ENCODE measurements around the gene TSPO2. TPM values are rescaled to one million over a fixed set of nuclear protein-coding genes. Genes with fewer than 3 reads are reported as not detected.
A peak's percentile ranks its signal among the peaks of the same experiment; 100 is the strongest.

The TSPO2 gene
- total RNA-seq, 2 experiments from 2014 or later: not detected

GRCh38 chr6:41075651-41076626 is 33.7 kb downstream of the TSPO2 start:
- H3K4me1 Mint-ChIP-seq: peaks cover 56% of the 10 kb centered on the region
- ATAC-seq: no peak
- DNase-seq: no peak
- CTCF ChIA-PET: interaction anchor here (1.0 to 2.3 kb wide), 3 partner anchors 48 to 116 kb away, joined by 3 to 12 read pairs (median 9); no protein-coding TSS in a partner anchor
- peaks cover 29% of the 10 kb centered on the region for H3K36me3 Mint-ChIP-seq
- no peaks in the 10 kb centered on the region for H3K27me3 Mint-ChIP-seq
- peak overlapping the region; percentile 96 for H3K4me3 Mint-ChIP-seq
- peak overlapping the region; percentile 65 for H3K27ac Mint-ChIP-seq
- no peaks in the 10 kb centered on the region for H3K9me3 Mint-ChIP-seq (ENCODE audit: low read depth)

GRCh38 chr6:41077536-41077935 is 35.3 kb downstream of the TSPO2 start:
- ATAC-seq: no peak
- H3K36me3 Mint-ChIP-seq: peaks cover 40% of the 10 kb centered on the region
- H3K27ac Mint-ChIP-seq: no peak overlapping the region
- peaks cover 65% of the 10 kb centered on the region for H3K4me1 Mint-ChIP-seq
- no peaks in the 10 kb centered on the region for H3K27me3 Mint-ChIP-seq
- CTCF ChIA-PET: no interaction called here
- DNase-seq: no peak
- H3K4me3 Mint-ChIP-seq: no peak overlapping the region
- no peaks in the 10 kb centered on the region for H3K9me3 Mint-ChIP-seq (ENCODE audit: low read depth)

- ATAC-seq: no peak
- no peaks in the 10 kb centered on the region for H3K9me3 Mint-ChIP-seq (ENCODE audit: low read depth)
- H3K27ac Mint-ChIP-seq: no peak overlapping the region
- H3K36me3 Mint-ChIP-seq: peaks cover 45% of the 10 kb centered on the region
- H3K4me3 Mint-ChIP-seq: no peak overlapping the region
- DNase-seq: no peak
- CTCF ChIA-PET: no interaction called here
- H3K27me3 Mint-ChIP-seq: no peaks in the 10 kb centered on the region
- H3K4me1 Mint-ChIP-seq: peaks cover 68% of the 10 kb centered on the region
Observed at GRCh38 chr6:41078101-41078500, 35.8 kb downstream of the TSPO2 start.

DNA sequence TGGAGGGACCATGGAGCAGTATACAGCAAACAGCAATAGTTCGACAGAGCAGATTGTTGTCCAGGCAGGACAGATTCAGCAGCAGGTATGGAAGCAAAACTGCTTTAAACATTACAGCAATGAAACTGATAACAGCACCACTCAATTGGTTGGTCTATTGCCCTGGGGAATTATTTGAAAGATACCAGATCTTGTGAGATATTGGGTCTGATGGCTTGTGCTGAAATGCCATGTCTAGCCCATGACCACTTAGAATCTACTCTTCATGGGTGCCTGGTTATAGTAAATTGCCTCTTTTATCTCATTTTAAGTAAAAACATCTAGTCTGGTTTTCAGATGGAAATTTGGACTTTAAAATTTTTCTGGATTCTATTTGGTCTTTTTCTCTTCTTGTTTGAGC is 36.8 kb downstream of the TSPO2 start:
- Mint-ChIP-seq H3K9me3 (ENCODE audit: low read depth) (no peaks in the 10 kb centered on the region), H3K4me3 (no peak overlapping the region), H3K4me1 (peaks cover 69% of the 10 kb centered on the region), H3K27ac (no peak overlapping the region), H3K36me3 (peaks cover 53% of the 10 kb centered on the region), H3K27me3 (no peaks in the 10 kb centered on the region)
- no peak for ATAC-seq
- DNase-seq: no peak
- CTCF ChIA-PET: interaction anchor here (1.9 kb wide), 1 partner anchor 103 kb away, joined by 6 read pairs; no protein-coding TSS in a partner anchor

DNA sequence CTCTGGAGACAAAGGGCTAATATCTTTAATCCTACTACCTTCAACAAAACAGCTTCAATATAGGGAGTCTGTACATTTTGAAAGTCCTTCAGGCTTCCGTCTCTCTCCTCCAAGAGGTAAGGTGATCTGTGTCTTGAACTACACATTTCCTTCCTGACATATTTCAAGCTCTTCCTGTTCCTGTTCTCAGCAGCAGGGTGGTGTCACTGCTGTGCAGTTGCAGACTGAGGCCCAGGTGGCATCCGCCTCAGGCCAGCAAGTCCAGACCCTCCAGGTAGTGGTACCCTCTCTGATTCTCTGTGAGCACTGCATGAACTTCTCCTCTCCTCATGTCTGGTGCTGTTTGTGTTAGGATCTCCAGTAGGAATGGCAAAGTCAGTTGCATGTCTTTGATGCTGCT is 38.4 kb downstream of the TSPO2 start:
- no peaks in the 10 kb centered on the region for H3K9me3 Mint-ChIP-seq (ENCODE audit: low read depth)
- ATAC-seq: peak; percentile 89
- peak overlapping the region; percentile 67 for H3K4me3 Mint-ChIP-seq
- CTCF ChIA-PET: interaction anchor here (1.0 to 1.9 kb wide), 4 partner anchors 10 to 102 kb away, joined by 3 to 6 read pairs (median 3); no protein-coding TSS in a partner anchor
- peaks cover 55% of the 10 kb centered on the region for H3K4me1 Mint-ChIP-seq
- H3K27me3 Mint-ChIP-seq: no peaks in the 10 kb centered on the region
- peak; percentile 61 for DNase-seq
- peak overlapping the region; percentile 80 for H3K27ac Mint-ChIP-seq
- H3K36me3 Mint-ChIP-seq: peaks cover 56% of the 10 kb centered on the region

- Mint-ChIP-seq H3K9me3 (ENCODE audit: low read depth) (no peaks in the 10 kb centered on the region), H3K27ac (no peak overlapping the region), H3K27me3 (no peaks in the 10 kb centered on the region), H3K4me1 (peaks cover 40% of the 10 kb centered on the region), H3K4me3 (no peak overlapping the region), H3K36me3 (peaks cover 58% of the 10 kb centered on the region)
- DNase-seq (no peak), ATAC-seq (no peak)
- CTCF ChIA-PET: no interaction called here
Observed at GRCh38 chr6:41083072-41083471, 40.8 kb downstream of the TSPO2 start.

- Mint-ChIP-seq H3K27me3 (no peaks in the 10 kb centered on the region), H3K27ac (no peak overlapping the region), H3K4me1 (peaks cover 27% of the 10 kb centered on the region), H3K4me3 (no peak overlapping the region), H3K9me3 (ENCODE audit: low read depth) (no peaks in the 10 kb centered on the region), H3K36me3 (peaks cover 56% of the 10 kb centered on the region)
- no peak for DNase-seq
- ATAC-seq: no peak
- CTCF ChIA-PET: interaction anchor here (0.9 kb wide), 1 partner anchor 17 kb away, joined by 3 read pairs; no protein-coding TSS in a partner anchor
Observed at GRCh38 chr6:41085182-41085581, 42.9 kb downstream of the TSPO2 start.

DNA sequence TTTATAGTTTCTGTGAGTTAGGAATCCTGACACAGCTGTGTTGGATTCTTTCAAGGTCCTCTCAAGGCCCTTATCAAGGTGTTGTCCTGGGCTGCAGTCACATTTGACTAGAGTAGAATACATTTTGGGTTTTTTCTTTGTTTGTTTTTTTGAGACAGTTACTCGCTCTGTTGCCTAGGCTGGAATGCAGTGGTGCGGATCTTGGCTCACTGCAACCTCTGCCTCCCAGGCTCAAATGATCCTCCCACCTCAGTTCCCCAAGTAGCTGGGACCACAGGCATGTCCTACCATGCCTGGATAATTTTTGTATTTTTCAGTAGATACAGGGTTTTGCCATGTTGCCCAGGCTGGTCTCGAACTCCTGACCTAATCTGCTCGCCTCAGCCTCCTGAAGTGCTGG is 46.2 kb downstream of the TSPO2 start:
- DNase-seq (no peak), ATAC-seq (no peak)
- Mint-ChIP-seq H3K27ac (no peak overlapping the region), H3K4me3 (no peak overlapping the region), H3K27me3 (no peaks in the 10 kb centered on the region), H3K36me3 (peaks cover 43% of the 10 kb centered on the region), H3K9me3 (ENCODE audit: low read depth) (no peaks in the 10 kb centered on the region), H3K4me1 (peaks cover 4% of the 10 kb centered on the region)
- CTCF ChIA-PET: no interaction called here

- DNase-seq (no peak), ATAC-seq (no peak)
- Mint-ChIP-seq H3K27ac (no peak overlapping the region), H3K4me3 (no peak overlapping the region), H3K4me1 (no peaks in the 10 kb centered on the region), H3K36me3 (peaks cover 42% of the 10 kb centered on the region), H3K9me3 (ENCODE audit: low read depth) (no peaks in the 10 kb centered on the region), H3K27me3 (no peaks in the 10 kb centered on the region)
- CTCF ChIA-PET: interaction anchor here (1.4 to 3.5 kb wide), 4 partner anchors 19 to 208 kb away, joined by 4 to 20 read pairs (median 5); no protein-coding TSS in a partner anchor
Observed at GRCh38 chr6:41090841-41091761, 48.8 kb downstream of the TSPO2 start.

- H3K4me1 Mint-ChIP-seq: no peaks in the 10 kb centered on the region
- no peak for ATAC-seq
Observed at GRCh38 chr6:41092421-41093140, 50.3 kb downstream of the TSPO2 start.

GRCh38 chr6:41093729-41094128 is 51.5 kb downstream of the TSPO2 start:
- no peak overlapping the region for H3K4me3 Mint-ChIP-seq
- H3K27me3 Mint-ChIP-seq: no peaks in the 10 kb centered on the region
- CTCF ChIA-PET: interaction anchor here (0.7 to 3.5 kb wide), 3 partner anchors 10 to 1576 kb away, joined by 3 to 20 read pairs (median 5); no protein-coding TSS in a partner anchor
- ATAC-seq: no peak
- no peaks in the 10 kb centered on the region for H3K9me3 Mint-ChIP-seq (ENCODE audit: low read depth)
- DNase-seq: no peak
- no peaks in the 10 kb centered on the region for H3K4me1 Mint-ChIP-seq
- H3K27ac Mint-ChIP-seq: no peak overlapping the region
- peaks cover 63% of the 10 kb centered on the region for H3K36me3 Mint-ChIP-seq

More at GRCh38 chr6:41092421-41093140, 50.3 kb downstream of the TSPO2 start:
- no peak for DNase-seq
- H3K4me3 Mint-ChIP-seq: no peak overlapping the region
- H3K27ac Mint-ChIP-seq: no peak overlapping the region
- H3K36me3 Mint-ChIP-seq: peaks cover 52% of the 10 kb centered on the region
- CTCF ChIA-PET: interaction anchor here (0.6 to 3.5 kb wide), 15 partner anchors 11 to 242 kb away, joined by 3 to 20 read pairs (median 4); partner anchors contain the start of genes NFYA and OARD1
- no peaks in the 10 kb centered on the region for H3K27me3 Mint-ChIP-seq
- no peaks in the 10 kb centered on the region for H3K9me3 Mint-ChIP-seq (ENCODE audit: low read depth)

Measured in activated CD8-positive, alpha-beta memory T cell treated with anti-CD3 and anti-CD28 coated beads, Interleukin-2, amount 10 ng/mL, durations not matched to agents 7 days and 5 days (primary cell).